ENCODE results near the gene RHBDD3.

DNA sequence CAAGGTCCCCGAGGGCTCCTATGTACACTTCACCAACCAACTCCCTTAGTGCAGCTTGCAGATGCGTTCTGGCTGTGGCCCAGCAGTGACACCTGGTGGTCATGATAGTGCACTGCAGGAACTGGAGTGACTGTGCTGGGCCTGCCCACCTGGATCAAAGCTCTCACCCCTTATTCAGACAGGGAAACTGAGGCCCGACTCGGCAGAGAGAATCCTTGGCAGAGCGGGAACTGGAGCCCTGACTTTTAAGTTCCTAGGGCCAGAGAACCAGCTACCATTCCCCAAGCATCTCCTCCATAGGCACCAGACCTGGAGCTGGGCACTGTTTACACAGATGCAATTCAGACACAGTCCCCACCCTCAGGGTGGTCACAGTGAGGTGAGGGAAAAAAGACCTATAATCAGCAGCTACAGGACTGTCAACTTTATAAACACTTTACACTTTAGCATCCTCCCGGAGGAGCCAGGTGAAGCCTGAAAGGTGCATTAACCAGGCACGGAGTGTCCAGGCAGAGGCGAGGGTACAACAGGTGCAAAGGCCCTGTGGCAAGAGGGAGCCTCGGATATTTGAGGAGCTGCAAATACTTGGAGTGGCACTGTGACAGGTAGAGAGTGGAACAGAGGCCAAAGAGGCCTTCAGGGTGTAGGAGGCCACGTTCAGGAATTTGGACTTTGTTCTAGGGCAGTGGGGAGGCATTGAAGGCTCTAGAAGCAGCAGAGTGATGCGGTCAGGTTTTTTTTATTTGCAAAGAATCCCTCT is 22.0 kb downstream of the RHBDD3 start:
- TF ChIP-seq, protein P1, sequence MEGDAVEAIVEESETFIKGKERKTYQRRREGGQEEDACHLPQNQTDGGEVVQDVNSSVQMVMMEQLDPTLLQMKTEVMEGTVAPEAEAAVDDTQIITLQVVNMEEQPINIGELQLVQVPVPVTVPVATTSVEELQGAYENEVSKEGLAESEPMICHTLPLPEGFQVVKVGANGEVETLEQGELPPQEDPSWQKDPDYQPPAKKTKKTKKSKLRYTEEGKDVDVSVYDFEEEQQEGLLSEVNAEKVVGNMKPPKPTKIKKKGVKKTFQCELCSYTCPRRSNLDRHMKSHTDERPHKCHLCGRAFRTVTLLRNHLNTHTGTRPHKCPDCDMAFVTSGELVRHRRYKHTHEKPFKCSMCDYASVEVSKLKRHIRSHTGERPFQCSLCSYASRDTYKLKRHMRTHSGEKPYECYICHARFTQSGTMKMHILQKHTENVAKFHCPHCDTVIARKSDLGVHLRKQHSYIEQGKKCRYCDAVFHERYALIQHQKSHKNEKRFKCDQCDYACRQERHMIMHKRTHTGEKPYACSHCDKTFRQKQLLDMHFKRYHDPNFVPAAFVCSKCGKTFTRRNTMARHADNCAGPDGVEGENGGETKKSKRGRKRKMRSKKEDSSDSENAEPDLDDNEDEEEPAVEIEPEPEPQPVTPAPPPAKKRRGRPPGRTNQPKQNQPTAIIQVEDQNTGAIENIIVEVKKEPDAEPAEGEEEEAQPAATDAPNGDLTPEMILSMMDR (conservative IDR thresholded peaks at IDR 0.05 in 1 of 2, IDR thresholded peaks at IDR 0.05 in 1 of 2; ENCODE audit: extremely low read depth in 1 of 2, insufficient read depth in 1 of 2, low read depth in 1 of 2, low read length in 2 of 2) = peak; percentile 96 to 98
- no peak for TF ChIP-seq EZH2 (IDR thresholded peaks at IDR 0.05; ENCODE audit: borderline replicate concordance, low read length)
